WERI-Rb-1 (cell line): ENCODE measurements around the gene MACROD2.

Source experiments
- DNase-seq: peaks from one replicate; pipeline ENCODE4 v3.0.0-alpha.2; 2020
- H3K27ac ChIP-seq: fragments of 250-450 bp; sonication (Bioruptor Pico); 2 replicates; pipeline ENCODE4 v1.5.1; 2020; ENCODE audit warnings: mild to moderate bottlenecking, moderate library complexity
- H3K27me3 ChIP-seq: fragments of 250-450 bp; sonication (Bioruptor Pico); 2 replicates; pipeline ENCODE4 v1.5.1; 2021; ENCODE audit warnings: mild to moderate bottlenecking, low read depth, moderate library complexity; ENCODE audit not compliant: insufficient read depth, severe bottlenecking
- H3K36me3 ChIP-seq: fragments of 250-450 bp; sonication (Bioruptor Pico); 2 replicates; pipeline ENCODE4 v1.5.1; 2020; ENCODE audit warnings: mild to moderate bottlenecking, moderate library complexity
- H3K4me3 ChIP-seq: 2 replicates; pipeline ENCODE4 v1.5.1; 2011; ENCODE audit warnings: low read depth, mild to moderate bottlenecking, control low read depth, low read length
- H3K9me3 ChIP-seq: fragments of 250-450 bp; sonication (Bioruptor Pico); 2 replicates; pipeline ENCODE4 v1.5.1; 2021; ENCODE audit warnings: mild to moderate bottlenecking, moderate library complexity; ENCODE audit not compliant: severe bottlenecking
- CTCF ChIP-seq: IDR thresholded peaks from 2 replicates; pipeline ENCODE4 v1.5.1; 2011; ENCODE audit warnings: low read depth, mild to moderate bottlenecking, control low read depth, inconsistent platforms, low read length

MACROD2 gene

GRCh38 chr20:15098351-15098750 is 1103.0 kb downstream of the MACROD2 start:
- TF ChIP-seq CTCF, result no peak
- Histone ChIP-seq H3K27me3 (no peaks in the 10 kb centered on the region), H3K4me3 (no peak overlapping the region), H3K36me3 (no peaks in the 10 kb centered on the region), H3K27ac (no peak overlapping the region), H3K9me3 (no peaks in the 10 kb centered on the region)
- DNase-seq, result no peak

GRCh38 chr20:15099130-15099529 is 1103.8 kb downstream of the MACROD2 start:
- H3K27ac ChIP-seq, result no peak overlapping the region
- TF ChIP-seq CTCF, result no peak
- no peak overlapping the region for H3K4me3 ChIP-seq
- H3K27me3 ChIP-seq, result no peaks in the 10 kb centered on the region
- H3K36me3 ChIP-seq, result no peaks in the 10 kb centered on the region
- H3K9me3 ChIP-seq, result no peaks in the 10 kb centered on the region
- no peak for DNase-seq

- H3K4me3 ChIP-seq, result no peak overlapping the region
- H3K27ac ChIP-seq, result no peak overlapping the region
- no peak for DNase-seq
- no peaks in the 10 kb centered on the region for H3K36me3 ChIP-seq
- H3K9me3 ChIP-seq, result no peaks in the 10 kb centered on the region
- H3K27me3 ChIP-seq, result no peaks in the 10 kb centered on the region
- no peak for TF ChIP-seq CTCF
Observed at GRCh38 chr20:15100506-15101160, 1105.3 kb downstream of the MACROD2 start.

GRCh38 chr20:15107931-15108330 is 1112.6 kb downstream of the MACROD2 start:
- H3K27ac ChIP-seq, result no peak overlapping the region
- DNase-seq, result no peak
- H3K9me3 ChIP-seq, result no peaks in the 10 kb centered on the region
- H3K36me3 ChIP-seq, result no peaks in the 10 kb centered on the region
- no peak overlapping the region for H3K4me3 ChIP-seq
- no peaks in the 10 kb centered on the region for H3K27me3 ChIP-seq
- no peak for TF ChIP-seq CTCF

GRCh38 chr20:15109494-15109893 is 1114.2 kb downstream of the MACROD2 start:
- no peak for TF ChIP-seq CTCF

GRCh38 chr20:15111654-15112053 is 1116.3 kb downstream of the MACROD2 start:
- TF ChIP-seq CTCF, result no peak
- no peak for DNase-seq
- H3K36me3 ChIP-seq, result no peaks in the 10 kb centered on the region
- H3K9me3 ChIP-seq, result no peaks in the 10 kb centered on the region
- no peak overlapping the region for H3K4me3 ChIP-seq
- no peaks in the 10 kb centered on the region for H3K27me3 ChIP-seq
- no peak overlapping the region for H3K27ac ChIP-seq

More at GRCh38 chr20:15109494-15109893, 1114.2 kb downstream of the MACROD2 start:
- Histone ChIP-seq H3K9me3 (no peaks in the 10 kb centered on the region), H3K27me3 (no peaks in the 10 kb centered on the region), H3K36me3 (no peaks in the 10 kb centered on the region), H3K27ac (no peak overlapping the region), H3K4me3 (no peak overlapping the region)
- DNase-seq, result no peak
